ENCODE measurements around the gene RRP15.

- no peak for TF ChIP-seq CTCF (conservative IDR thresholded peaks at IDR 0.05)
- no peak for TF ChIP-seq ZFX (IDR thresholded peaks at IDR 0.05)
Observed at GRCh38 chr1:218332416-218332815, 47.3 kb downstream of the RRP15 start.
